CD4-positive, alpha-beta T cell (primary cell): ENCODE results near the gene MTRF1L. TPM values are rescaled to one million over a fixed set of nuclear protein-coding genes. Genes with fewer than 3 reads are reported as not detected.

Experiments used
- ATAC-seq: fragments of 200-7000 bp; cut with Tn5 transposase; one replicate; pipeline ENCODE4 v1.10.0; 2022; ENCODE audit warnings: mild to moderate bottlenecking; ENCODE audit not compliant: poor library complexity
- CTCF ChIA-PET: fragments of 350-600 bp; sonication (Branson Sonifier 250); formaldehyde crosslinking; loops from one replicate; lab custom pipeline; 2021; ENCODE audit warnings: antibody characterized with exemption, inconsistent platforms; lab: Charles Lee
- POLR2A ChIA-PET: fragments of 350-600 bp; sonication (Branson Sonifier 250); formaldehyde crosslinking; loops from one replicate; lab custom pipeline; 2021; ENCODE audit warnings: antibody characterized with exemption, inconsistent platforms; lab: Charles Lee
- DNase-seq, 14 experiments: peaks; one replicate each; pipeline ENCODE4 v3.0.0-alpha.2; 2013 to 2020; ENCODE audit warnings: mixed read lengths in 2 of 14
- H3K27ac ChIP-seq, 2 donors: one replicate each; pipeline versions ENCODE4 v1.5.1 to v1.7.0; 2013; ENCODE audit warnings: low read length in 2 of 2, low read depth in 1 of 2, mild to moderate bottlenecking in 1 of 2
- H3K27me3 ChIP-seq, 2 experiments: 1 replicate in 1 of 2; 2 replicates in 1 of 2; pipeline versions ENCODE4 v1.6.1 to v1.7.0; 2013; ENCODE audit warnings: low read length in 2 of 2, control low read depth in 1 of 2, mild to moderate bottlenecking in 1 of 2, moderate library complexity in 1 of 2; ENCODE audit not compliant: insufficient read depth in 2 of 2, control insufficient read depth in 1 of 2
- H3K36me3 ChIP-seq: one replicate; pipeline ENCODE4 v1.6.1; 2013; ENCODE audit warnings: low read length, control low read depth; ENCODE audit not compliant: insufficient read depth
- H3K4me1 ChIP-seq: one replicate; pipeline ENCODE4 v1.6.1; 2013; ENCODE audit warnings: low read length, control low read depth; ENCODE audit not compliant: insufficient read depth
- H3K4me3 ChIP-seq: one replicate; pipeline ENCODE4 v1.5.1; 2013; ENCODE audit warnings: mild to moderate bottlenecking, low read length, moderate library complexity
- H3K9me3 ChIP-seq, 2 experiments: 1 replicate in 1 of 2; 2 replicates in 1 of 2; pipeline versions ENCODE4 v1.6.1 to v1.7.0; 2013; ENCODE audit warnings: low read length in 2 of 2, mild to moderate bottlenecking in 2 of 2, control low read depth in 1 of 2, moderate library complexity in 1 of 2; ENCODE audit not compliant: control insufficient read depth in 1 of 2, insufficient read depth in 1 of 2
- H3K27ac Mint-ChIP-seq: one replicate; pipeline ENCODE4 v1.8.0; 2020; ENCODE audit warnings: mixed read lengths
- H3K27me3 Mint-ChIP-seq: one replicate; pipeline ENCODE4 v1.8.0; 2021; ENCODE audit warnings: mixed read lengths
- H3K36me3 Mint-ChIP-seq: one replicate; pipeline ENCODE4 v1.8.0; 2021; ENCODE audit warnings: low read depth, mixed read lengths
- H3K4me1 Mint-ChIP-seq: one replicate; pipeline ENCODE4 v1.8.0; 2021; ENCODE audit warnings: low read depth, mixed read lengths
- H3K4me3 Mint-ChIP-seq: one replicate; pipeline ENCODE4 v1.8.0; 2020; ENCODE audit warnings: mild to moderate bottlenecking, mixed read lengths
- H3K9me3 Mint-ChIP-seq: one replicate; pipeline ENCODE4 v1.8.0; 2020; ENCODE audit warnings: mixed read lengths
- intact Hi-C, 2 experiments: fragments of 100-400 bp; cut with DNase I in 1 of 2; cut with micrococcal nuclease in 1 of 2; formaldehyde crosslinking; loops; one replicate each; pipeline versions ENCODE4 v1.15.1 to v1.9.0; 2023 to 2025; cut with DNase I, micrococcal nuclease
- total RNA-seq, 174 experiments: library from RNA in 2 of 174; stranded (reverse) in 2 of 174; gene quantifications; one replicate each; pipeline ENCODE4 v1.2.3 and lab custom pipeline; 2021 to 2026
- TF ChIP-seq, protein P1 (sequence below): fragments of 200-600 bp; IDR thresholded peaks from one replicate; pipeline ENCODE4 v1.8.0; 2022; ENCODE audit warnings: antibody characterized with exemption, mild to moderate bottlenecking

Gene MTRF1L
- total RNA-seq, 2 experiments from 2014 or later, result 9.3 to 11.2 TPM

DNA sequence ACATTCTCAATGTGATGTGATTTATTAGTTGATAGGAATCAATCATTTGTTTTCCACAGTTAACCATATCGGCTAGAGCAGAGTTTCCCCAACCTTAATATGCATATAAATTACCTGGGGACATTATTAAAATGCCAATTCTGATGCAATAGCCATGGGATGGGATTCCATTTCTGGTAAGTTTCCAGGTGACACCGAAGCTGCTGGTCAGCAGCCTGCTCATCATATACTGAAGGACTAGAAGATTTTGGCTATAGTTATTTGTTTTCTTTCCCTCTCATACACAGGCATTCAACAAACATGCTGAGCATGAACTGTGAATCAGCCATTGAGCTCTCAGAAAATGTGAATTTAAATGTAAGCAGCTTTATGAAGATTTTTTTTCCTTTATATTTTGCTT lies 55.5 kb downstream of the MTRF1L start:
- ChIA-PET CTCF (no interaction called here), POLR2A (interaction anchor here (0.5 kb wide), 1 partner anchor 728 kb away, joined by 6 read pairs; no protein-coding TSS in a partner anchor)
- peaks cover 44% of the 10 kb centered on the region for H3K27me3 Mint-ChIP-seq
- H3K27ac Mint-ChIP-seq, result no peak overlapping the region
- H3K9me3 Mint-ChIP-seq, result no peaks in the 10 kb centered on the region
- no peak overlapping the region for H3K4me3 ChIP-seq
- H3K36me3 Mint-ChIP-seq, result no peaks in the 10 kb centered on the region
- peaks cover 8 to 13% of the 10 kb centered on the region in 2 experiments for H3K27me3 ChIP-seq
- peaks cover 8% of the 10 kb centered on the region for H3K4me1 Mint-ChIP-seq
- H3K4me1 ChIP-seq, result peaks cover 6% of the 10 kb centered on the region
- H3K36me3 ChIP-seq, result no peaks in the 10 kb centered on the region
- ATAC-seq (no peak), DNase-seq (no peak)
- no peak overlapping the region for H3K4me3 Mint-ChIP-seq
- intact Hi-C loops, result loop anchor here in 1 of 2 experiments (5.0 kb wide), 1 partner anchor 85 kb away; no protein-coding TSS in a partner anchor
- TF ChIP-seq, protein P1, sequence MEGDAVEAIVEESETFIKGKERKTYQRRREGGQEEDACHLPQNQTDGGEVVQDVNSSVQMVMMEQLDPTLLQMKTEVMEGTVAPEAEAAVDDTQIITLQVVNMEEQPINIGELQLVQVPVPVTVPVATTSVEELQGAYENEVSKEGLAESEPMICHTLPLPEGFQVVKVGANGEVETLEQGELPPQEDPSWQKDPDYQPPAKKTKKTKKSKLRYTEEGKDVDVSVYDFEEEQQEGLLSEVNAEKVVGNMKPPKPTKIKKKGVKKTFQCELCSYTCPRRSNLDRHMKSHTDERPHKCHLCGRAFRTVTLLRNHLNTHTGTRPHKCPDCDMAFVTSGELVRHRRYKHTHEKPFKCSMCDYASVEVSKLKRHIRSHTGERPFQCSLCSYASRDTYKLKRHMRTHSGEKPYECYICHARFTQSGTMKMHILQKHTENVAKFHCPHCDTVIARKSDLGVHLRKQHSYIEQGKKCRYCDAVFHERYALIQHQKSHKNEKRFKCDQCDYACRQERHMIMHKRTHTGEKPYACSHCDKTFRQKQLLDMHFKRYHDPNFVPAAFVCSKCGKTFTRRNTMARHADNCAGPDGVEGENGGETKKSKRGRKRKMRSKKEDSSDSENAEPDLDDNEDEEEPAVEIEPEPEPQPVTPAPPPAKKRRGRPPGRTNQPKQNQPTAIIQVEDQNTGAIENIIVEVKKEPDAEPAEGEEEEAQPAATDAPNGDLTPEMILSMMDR, result no peak
- H3K9me3 ChIP-seq, result no peaks in the 10 kb centered on the region
- no peak overlapping the region for H3K27ac ChIP-seq

DNA sequence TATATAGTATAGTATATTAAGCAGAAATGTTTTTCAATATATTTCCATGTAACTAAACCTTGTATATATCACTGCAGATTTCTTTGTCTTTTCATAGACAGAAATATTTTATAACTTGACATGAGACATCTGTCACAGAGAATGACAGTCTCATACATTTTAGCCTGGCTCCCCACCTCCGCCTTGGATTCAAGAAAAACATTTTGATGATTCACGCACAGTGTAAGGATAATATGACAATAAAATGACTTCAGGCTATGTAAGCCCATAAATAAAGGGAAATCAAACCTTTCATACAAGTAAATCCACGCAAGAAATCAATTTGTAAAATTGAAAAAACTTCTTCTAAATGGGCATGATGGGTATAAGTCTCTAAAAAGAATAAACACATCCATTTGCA lies 56.0 kb downstream of the MTRF1L start:
- no peak overlapping the region for H3K4me3 ChIP-seq
- H3K27ac Mint-ChIP-seq, result no peak overlapping the region
- H3K4me1 ChIP-seq, result peaks cover 6% of the 10 kb centered on the region
- H3K27me3 ChIP-seq, result peaks cover 8 to 13% of the 10 kb centered on the region in 2 experiments
- no peaks in the 10 kb centered on the region for H3K36me3 ChIP-seq
- no peak for DNase-seq
- peaks cover 48% of the 10 kb centered on the region for H3K27me3 Mint-ChIP-seq
- no peaks in the 10 kb centered on the region for H3K9me3 Mint-ChIP-seq
- TF ChIP-seq, protein P1, result no peak
- ChIA-PET POLR2A (interaction anchor here (0.5 kb wide), 1 partner anchor 728 kb away, joined by 6 read pairs; no protein-coding TSS in a partner anchor), CTCF (no interaction called here)
- H3K27ac ChIP-seq, result no peak overlapping the region
- intact Hi-C loops, result loop anchor here in 1 of 2 experiments (5.0 kb wide), 1 partner anchor 84 kb away; no protein-coding TSS in a partner anchor
- no peak for ATAC-seq
- no peaks in the 10 kb centered on the region for H3K9me3 ChIP-seq
- H3K4me3 Mint-ChIP-seq, result no peak overlapping the region
- peaks cover 8% of the 10 kb centered on the region for H3K4me1 Mint-ChIP-seq
- H3K36me3 Mint-ChIP-seq, result no peaks in the 10 kb centered on the region

DNA sequence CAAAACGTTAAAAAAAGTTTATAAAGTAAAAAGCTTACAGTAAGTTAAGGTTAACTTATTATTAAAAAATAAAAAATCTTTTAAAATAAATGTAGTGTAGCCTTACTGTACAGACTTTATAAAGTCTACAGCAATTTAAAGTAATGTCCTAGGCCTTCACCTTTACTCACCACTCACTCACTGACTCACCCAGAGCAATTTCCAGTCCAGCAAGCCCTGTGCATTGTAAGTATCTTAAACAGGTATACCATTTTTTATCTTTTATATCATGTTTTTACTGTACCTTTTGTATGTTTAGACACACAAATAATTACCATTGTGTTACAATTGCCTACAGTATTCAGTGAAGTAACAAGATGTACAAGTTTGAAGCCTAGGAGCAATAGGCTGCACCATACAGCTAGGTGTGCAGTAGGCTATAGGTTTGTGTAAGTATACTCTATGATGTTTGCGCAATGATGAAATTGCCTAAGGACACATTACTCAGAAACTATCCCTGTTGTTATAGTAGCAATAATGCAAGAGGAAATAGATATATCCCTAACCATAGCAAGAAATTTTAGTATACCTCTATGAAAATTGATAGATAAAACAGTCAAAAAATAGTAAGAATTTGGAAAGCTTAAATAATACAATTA lies 59.1 kb downstream of the MTRF1L start:
- Mint-ChIP-seq H3K9me3 (no peaks in the 10 kb centered on the region), H3K4me1 (peaks cover 7% of the 10 kb centered on the region), H3K27me3 (peaks cover 44% of the 10 kb centered on the region), H3K36me3 (no peaks in the 10 kb centered on the region), H3K4me3 (no peak overlapping the region), H3K27ac (no peak overlapping the region)
- no peaks in the 10 kb centered on the region for H3K9me3 ChIP-seq
- POLR2A ChIA-PET, result no interaction called here
- peaks cover 4% of the 10 kb centered on the region for H3K4me1 ChIP-seq
- H3K4me3 ChIP-seq, result no peak overlapping the region
- no peaks in the 10 kb centered on the region for H3K36me3 ChIP-seq
- ATAC-seq (no peak), DNase-seq (no peak)
- H3K27me3 ChIP-seq, result peaks cover under 1 to 6% of the 10 kb centered on the region in 2 experiments
- intact Hi-C loops, result no loop called here
- TF ChIP-seq, protein P1, result no peak
- CTCF ChIA-PET, result no interaction called here
- H3K27ac ChIP-seq, result no peak overlapping the region
